Keratinocyte (primary cell): Measurements from ENCODE around the gene FXYD2. TPM values are rescaled to one million over a fixed set of nuclear protein-coding genes. Genes with fewer than 3 reads are reported as not detected.

Source experiments
- DNase-seq: peaks from one replicate; pipeline ENCODE4 v3.0.0-alpha.2; 2011; ENCODE audit warnings: low read depth, missing footprints, low spot score
- FAIRE-seq: peaks from 2 replicates; lab custom pipeline; 2011; peaks lifted over from hg19 to GRCh38; lab: Jason Lieb, UNC
- H2AFZ ChIP-seq: 2 replicates; pipeline ENCODE4 v1.6.0; 2012; ENCODE audit warnings: low read length, control low read depth, inconsistent platforms; ENCODE audit not compliant: control insufficient read depth
- H3K27ac ChIP-seq: 2 replicates; pipeline ENCODE4 v1.5.1; 2011; ENCODE audit warnings: low read length; ENCODE audit not compliant: control insufficient read depth, insufficient read depth
- H3K27me3 ChIP-seq: 3 replicates; pipeline ENCODE4 v1.6.0; 2011; ENCODE audit warnings: low read length; ENCODE audit not compliant: control insufficient read depth, insufficient read depth; ENCODE audit errors: extremely low read depth
- H3K36me3 ChIP-seq, 2 experiments: 2 replicates in 1 of 2; 3 replicates in 1 of 2; pipeline ENCODE4 v1.5.1; 2011; ENCODE audit warnings: low read length in 2 of 2, mild to moderate bottlenecking in 1 of 2; ENCODE audit not compliant: control insufficient read depth in 2 of 2, insufficient read depth in 2 of 2; ENCODE audit errors: extremely low read depth in 1 of 2
- H3K4me1 ChIP-seq: 3 replicates; pipeline ENCODE4 v1.5.1; 2011; ENCODE audit warnings: low read length; ENCODE audit not compliant: control insufficient read depth, insufficient read depth; ENCODE audit errors: extremely low read depth
- H3K4me2 ChIP-seq: 3 replicates; pipeline ENCODE4 v1.6.0; 2011; ENCODE audit warnings: low read depth, low read length; ENCODE audit not compliant: control insufficient read depth, insufficient read depth; ENCODE audit errors: extremely low read depth
- H3K4me3 ChIP-seq, 3 experiments: fragments of 200-600 bp in 1 of 3; sonication (generic) in 1 of 3; 2 replicates in 2 of 3; 3 replicates in 1 of 3; pipeline ENCODE4 v1.5.1; 2011 to 2016; ENCODE audit warnings: low read length in 3 of 3, mild to moderate bottlenecking in 3 of 3, control low read depth in 2 of 3, inconsistent platforms in 1 of 3, low read depth in 1 of 3, mixed read lengths in 1 of 3, mixed run types in 1 of 3, moderate library complexity in 1 of 3; ENCODE audit not compliant: control insufficient read depth in 2 of 3, insufficient read depth in 2 of 3; ENCODE audit errors: extremely low read depth in 1 of 3
- H3K79me2 ChIP-seq: 2 replicates; pipeline ENCODE4 v1.6.0; 2012; ENCODE audit warnings: low read length; ENCODE audit not compliant: control insufficient read depth, insufficient read depth
- H3K9ac ChIP-seq: 3 replicates; pipeline ENCODE4 v1.6.0; 2011; ENCODE audit warnings: low read length; ENCODE audit not compliant: control insufficient read depth, insufficient read depth; ENCODE audit errors: extremely low read depth
- H3K9me1 ChIP-seq: 3 replicates; pipeline ENCODE4 v1.6.0; 2011; ENCODE audit warnings: low read length; ENCODE audit not compliant: control insufficient read depth, insufficient read depth; ENCODE audit errors: extremely low read depth
- H3K9me3 ChIP-seq: 2 replicates; pipeline ENCODE4 v1.5.1; 2012; ENCODE audit warnings: low read depth, low read length; ENCODE audit not compliant: control insufficient read depth
- H4K20me1 ChIP-seq: 3 replicates; pipeline ENCODE4 v1.6.0; 2011; ENCODE audit warnings: low read length; ENCODE audit not compliant: control insufficient read depth, insufficient read depth; ENCODE audit errors: extremely low read depth
- EZH2 ChIP-seq: IDR thresholded peaks from one replicate; pipeline ENCODE4 v1.6.1; 2012; ENCODE audit warnings: inconsistent platforms, mild to moderate bottlenecking, low read length, moderate library complexity
- dilution Hi-C: fragments of 300-500 bp; cut with MboI; formaldehyde crosslinking; loops from one replicate; pipeline ENCODE4 v1.7.0; 2020; ENCODE audit warnings: low sequenced_read_pairs; ENCODE audit not compliant: extremely low pct_ligation_motif_present
- polyA plus RNA-seq, 5 experiments: library from polyadenylated mRNA; depleted of rRNA in 3 of 5; stranded (reverse) in 3 of 5; stranded (forward) in 1 of 5; unstranded in 1 of 5; fragments of >200 nt; gene quantifications; 1 replicate in 1 of 5; 2 replicates in 3 of 5; 3 replicates in 1 of 5; pipeline versions ENCODE4 v1.2.1 to v1.2.3, GENCODE V29; 2011 to 2012; ENCODE audit warnings: missing spikeins in 2 of 5, low read depth in 1 of 5, low replicate concordance in 1 of 5
- TF ChIP-seq, protein P1 (sequence below), 3 experiments: IDR thresholded peaks in 1 of 3; conservative IDR thresholded peaks in 1 of 3; optimal IDR thresholded peaks in 1 of 3; 2 replicates in 2 of 3; 3 replicates in 1 of 3; pipeline versions ENCODE3 to v1.5.1; 2011; ENCODE audit warnings: low read length in 3 of 3, mild to moderate bottlenecking in 3 of 3, moderate library complexity in 2 of 3, control low read depth in 1 of 3, inconsistent platforms in 1 of 3; ENCODE audit not compliant: insufficient read depth in 2 of 3; ENCODE audit errors: extremely low read depth in 1 of 3

The FXYD2 gene
- polyA plus RNA-seq, 1 donor (not counting 4 experiments of a cell fraction or from before 2014, with no cell fraction given): not detected

DNA sequence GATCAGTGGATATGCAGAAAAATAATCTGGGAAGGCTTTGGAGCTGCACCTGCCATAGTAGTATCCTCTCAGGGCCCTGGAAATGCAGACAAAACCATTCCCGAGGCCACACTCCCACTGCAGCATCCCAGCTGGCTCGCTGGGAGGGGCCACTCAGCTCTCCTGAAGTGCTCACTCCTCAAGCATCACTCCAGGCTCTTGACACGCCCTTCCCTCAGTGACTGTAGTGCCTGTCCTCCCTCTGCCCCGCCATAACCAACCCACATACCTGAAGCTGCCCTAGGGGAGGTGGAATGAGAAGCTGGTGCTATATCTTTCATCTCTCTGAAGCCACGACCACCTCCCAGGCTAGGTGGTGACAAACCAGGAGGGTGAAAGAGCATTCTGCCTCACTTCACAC, 32.3 kb downstream of the FXYD2 start:
- no peak overlapping the region for H3K4me2 ChIP-seq
- H3K27me3 ChIP-seq: peaks cover 52% of the 10 kb centered on the region
- H3K9me3 ChIP-seq: no peaks in the 10 kb centered on the region
- H3K9me1 ChIP-seq: no peaks in the 10 kb centered on the region
- TF ChIP-seq EZH2: no peak
- TF ChIP-seq, protein P1, sequence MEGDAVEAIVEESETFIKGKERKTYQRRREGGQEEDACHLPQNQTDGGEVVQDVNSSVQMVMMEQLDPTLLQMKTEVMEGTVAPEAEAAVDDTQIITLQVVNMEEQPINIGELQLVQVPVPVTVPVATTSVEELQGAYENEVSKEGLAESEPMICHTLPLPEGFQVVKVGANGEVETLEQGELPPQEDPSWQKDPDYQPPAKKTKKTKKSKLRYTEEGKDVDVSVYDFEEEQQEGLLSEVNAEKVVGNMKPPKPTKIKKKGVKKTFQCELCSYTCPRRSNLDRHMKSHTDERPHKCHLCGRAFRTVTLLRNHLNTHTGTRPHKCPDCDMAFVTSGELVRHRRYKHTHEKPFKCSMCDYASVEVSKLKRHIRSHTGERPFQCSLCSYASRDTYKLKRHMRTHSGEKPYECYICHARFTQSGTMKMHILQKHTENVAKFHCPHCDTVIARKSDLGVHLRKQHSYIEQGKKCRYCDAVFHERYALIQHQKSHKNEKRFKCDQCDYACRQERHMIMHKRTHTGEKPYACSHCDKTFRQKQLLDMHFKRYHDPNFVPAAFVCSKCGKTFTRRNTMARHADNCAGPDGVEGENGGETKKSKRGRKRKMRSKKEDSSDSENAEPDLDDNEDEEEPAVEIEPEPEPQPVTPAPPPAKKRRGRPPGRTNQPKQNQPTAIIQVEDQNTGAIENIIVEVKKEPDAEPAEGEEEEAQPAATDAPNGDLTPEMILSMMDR (optimal IDR thresholded peaks at IDR 0.05 in 1 of 3, IDR thresholded peaks at IDR 0.05 in 1 of 3, conservative IDR thresholded peaks at IDR 0.05 in 1 of 3; ENCODE audit: extremely low read depth in 1 of 3, insufficient read depth in 2 of 3, low read length in 3 of 3): no peak
- H3K79me2 ChIP-seq: no peaks in the 10 kb centered on the region
- no peaks in the 10 kb centered on the region for H4K20me1 ChIP-seq
- no peak overlapping the region for H2AFZ ChIP-seq
- H3K36me3 ChIP-seq: no peaks in the 10 kb centered on the region
- no peak overlapping the region for H3K4me3 ChIP-seq
- DNase-seq (no peak), FAIRE-seq (no peak)
- H3K9ac ChIP-seq: no peak overlapping the region
- no peak overlapping the region for H3K27ac ChIP-seq
- H3K4me1 ChIP-seq: peaks cover 6% of the 10 kb centered on the region
- dilution Hi-C loops: no loop called here

DNA sequence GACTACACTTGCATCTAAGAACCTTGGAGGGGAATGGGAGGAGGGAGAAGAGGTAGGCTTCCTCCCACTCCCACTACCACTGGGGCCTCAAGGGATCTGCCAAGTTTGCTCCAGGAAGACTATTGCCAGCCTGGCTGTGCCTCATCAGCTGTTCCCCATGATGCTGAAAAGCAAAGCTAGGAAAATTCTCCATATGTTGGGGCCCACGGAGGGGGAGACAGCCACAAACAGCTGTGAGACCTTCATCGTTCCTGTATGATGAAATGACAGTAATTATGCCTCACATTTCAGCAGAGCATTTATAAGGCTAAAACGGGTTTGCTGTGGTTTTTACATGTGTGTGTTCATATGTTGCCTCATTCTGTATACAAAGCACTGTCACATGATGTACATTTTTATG, 34.3 kb downstream of the FXYD2 start:
- Histone ChIP-seq H3K9ac (no peak overlapping the region), H3K9me1 (no peaks in the 10 kb centered on the region), H3K4me1 (no peaks in the 10 kb centered on the region), H3K4me3 (no peak overlapping the region), H3K9me3 (no peaks in the 10 kb centered on the region), H3K4me2 (no peak overlapping the region), H3K36me3 (no peaks in the 10 kb centered on the region), H4K20me1 (no peaks in the 10 kb centered on the region), H3K27me3 (peaks cover 44% of the 10 kb centered on the region), H2AFZ (no peak overlapping the region), H3K79me2 (no peaks in the 10 kb centered on the region), H3K27ac (no peak overlapping the region)
- dilution Hi-C loops: no loop called here
- TF ChIP-seq EZH2: no peak
- TF ChIP-seq, protein P1 (optimal IDR thresholded peaks at IDR 0.05 in 1 of 3, IDR thresholded peaks at IDR 0.05 in 1 of 3, conservative IDR thresholded peaks at IDR 0.05 in 1 of 3; ENCODE audit: extremely low read depth in 1 of 3, insufficient read depth in 2 of 3, low read length in 3 of 3): no peak
- DNase-seq (no peak), FAIRE-seq (no peak)
